Measurements from ENCODE around the gene ELF4. TPM values are rescaled to one million over a fixed set of nuclear protein-coding genes. Genes with fewer than 3 reads are reported as not detected.

The ELF4 gene
- total and polyA plus RNA-seq, 2 of the 13 experiments (the other 11 are each of a cell fraction or from before 2014, with no cell fraction given): 1.3 to 2.6 TPM

GRCh38 chrX:130015181-130015580, 95.1 kb downstream of the ELF4 start:
- Histone ChIP-seq H3K4me3 (replicated peaks in 1 of 3; ENCODE audit: insufficient read depth in 1 of 3, low read depth in 2 of 3, low read length in 3 of 3) (no peak overlapping the region), H3K79me2 (ENCODE audit: insufficient read depth, low read length) (no peaks in the 10 kb centered on the region), H3K36me3 (replicated peaks in 1 of 2; ENCODE audit: control insufficient read depth in 1 of 2, insufficient read depth in 2 of 2, low read length in 2 of 2) (peaks cover 0 to 8% of the 10 kb centered on the region in 2 experiments; a peak in 3 of 5 replicates), H3K9ac (ENCODE audit: insufficient read depth, low read depth, low read length) (no peak overlapping the region), H4K20me1 (ENCODE audit: insufficient read depth, low read length) (no peaks in the 10 kb centered on the region), H3K4me1 (ENCODE audit: insufficient read depth, low read length) (no peaks in the 10 kb centered on the region), H3K27ac (ENCODE audit: extremely low read length, insufficient read depth, low read length) (no peak overlapping the region), H3K27me3 (ENCODE audit: control insufficient read depth in 1 of 2, insufficient read depth in 2 of 2, low read length in 2 of 2) (no peaks in the 10 kb centered on the region), H2AFZ (ENCODE audit: low read length) (no peak overlapping the region), H3K4me2 (ENCODE audit: low read depth, low read length) (no peak overlapping the region), H3K9me3 (ENCODE audit: low read length) (no peaks in the 10 kb centered on the region)
- DNase-seq (ENCODE audit: low spot score): no peak
- BruUV-seq (replicated peaks): TSS peak; percentile 52
- no peak for ATAC-seq
- no CpG with 5 or more reads among the region's 15 CpGs for WGBS (ENCODE audit: low lambda C conversion rate)
- in situ Hi-C loops (cut with HindIII; ENCODE audit: extremely low pct_ligation_motif_present, low pct_unique_long_range_greater_than_20kb): no loop called here
- POLR2A ChIA-PET: no interaction called here
- no peak for FAIRE-seq
- intact Hi-C loops (cut with micrococcal nuclease; ENCODE audit: unreplicated experiment): no loop called here
- CTCF ChIA-PET (ENCODE audit: low intra/inter-chr PET ratio, low total read pairs): no interaction called here
- TF ChIP-seq ZNF678 (CRISPR knock-in tag; IDR thresholded peaks at IDR 0.05) (no peak), ZMAT5 (CRISPR knock-in tag; IDR thresholded peaks at IDR 0.05; ENCODE audit: borderline replicate concordance, low read depth) (no peak), MBNL3 (CRISPR knock-in tag; conservative IDR thresholded peaks at IDR 0.05) (no peak), ZNF160 (CRISPR knock-in tag; IDR thresholded peaks at IDR 0.05) (no peak), ZFX (CRISPR knock-in tag; IDR thresholded peaks at IDR 0.05; ENCODE audit: low read depth) (no peak), RXRA (CRISPR knock-in tag; IDR thresholded peaks at IDR 0.05) (no peak), PRDM15 (CRISPR knock-in tag; IDR thresholded peaks at IDR 0.05) (no peak), ZNF3 (CRISPR knock-in tag; IDR thresholded peaks at IDR 0.05) (no peak), DBP (CRISPR knock-in tag; IDR thresholded peaks at IDR 0.05; ENCODE audit: not compliant biosample characterization) (no peak), ZNF331 (CRISPR knock-in tag; IDR thresholded peaks at IDR 0.05) (no peak), RAD21 (CRISPR knock-in tag; IDR thresholded peaks at IDR 0.05) (no peak), TERF1 (CRISPR knock-in tag; IDR thresholded peaks at IDR 0.05) (no peak), RNF219 (CRISPR knock-in tag; IDR thresholded peaks at IDR 0.05) (no peak), ZNF468 (CRISPR knock-in tag; IDR thresholded peaks at IDR 0.05) (no peak), ZBTB34 (CRISPR knock-in tag; IDR thresholded peaks at IDR 0.05) (no peak), ZNF256 (CRISPR knock-in tag; conservative IDR thresholded peaks at IDR 0.05) (no peak)

Measured in HepG2 (cell line).